Muscle layer of colon (tissue), 2 donors: Measurements from ENCODE around the gene MPL.

Source experiments
- H3K27ac ChIP-seq: one replicate; pipeline ENCODE4 v1.7.0; 2013; ENCODE audit warnings: low read depth, mild to moderate bottlenecking, low read length, moderate library complexity
- H3K27me3 ChIP-seq, 2 donors: one replicate each; pipeline ENCODE4 v1.7.0; 2013; ENCODE audit warnings: low read length in 2 of 2, mild to moderate bottlenecking in 2 of 2; ENCODE audit not compliant: insufficient read depth in 2 of 2, control insufficient read depth in 1 of 2
- H3K36me3 ChIP-seq: one replicate; pipeline ENCODE4 v1.7.0; 2013; ENCODE audit warnings: mild to moderate bottlenecking, low read length; ENCODE audit not compliant: insufficient read depth
- H3K4me1 ChIP-seq: one replicate; pipeline ENCODE4 v1.7.0; 2013; ENCODE audit warnings: mild to moderate bottlenecking, low read length; ENCODE audit not compliant: insufficient read depth
- H3K4me3 ChIP-seq, 2 donors: one replicate each; pipeline ENCODE4 v1.7.0; 2013; ENCODE audit warnings: low read length in 2 of 2, low read depth in 1 of 2, mild to moderate bottlenecking in 1 of 2, moderate library complexity in 1 of 2
- H3K9ac ChIP-seq: one replicate; pipeline ENCODE4 v1.7.0; 2013; ENCODE audit warnings: low read length
- H3K9me3 ChIP-seq: one replicate; pipeline ENCODE4 v1.7.0; 2013; ENCODE audit warnings: mild to moderate bottlenecking, low read length
- donor health status: abdominal sarcoma.
- donor health status: Adenocarcinoma of cecum.

The MPL gene

DNA sequence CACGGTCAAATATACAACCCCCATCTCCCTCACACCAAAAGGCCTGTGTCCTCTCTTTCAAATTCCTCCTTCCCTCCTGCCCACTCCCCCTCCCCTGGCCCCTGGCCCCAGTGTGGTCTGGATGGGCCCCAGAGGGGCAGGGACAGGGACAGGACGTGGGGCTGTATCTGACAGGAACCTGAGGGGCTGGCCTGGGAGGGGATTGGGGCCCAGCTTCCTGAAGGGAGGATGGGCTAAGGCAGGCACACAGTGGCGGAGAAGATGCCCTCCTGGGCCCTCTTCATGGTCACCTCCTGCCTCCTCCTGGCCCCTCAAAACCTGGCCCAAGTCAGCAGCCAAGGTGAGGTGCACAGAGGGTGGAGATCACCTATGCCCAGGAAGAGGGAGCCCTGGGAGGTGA is at the start of gene MPL:
MPL (plus strand) TSS at position 231 of the 400 bp plus-strand sequence; CDS start at position 262, 31 bp downstream.
- H3K9ac ChIP-seq, result no peak within 1 kb of the TSS
- H3K36me3 ChIP-seq, result no peaks in the 10 kb centered on the region
- H3K27ac ChIP-seq, result no peak within 1 kb of the TSS
- H3K4me3 ChIP-seq, result no peak within 1 kb of the TSS
- no peaks in the 10 kb centered on the region for H3K9me3 ChIP-seq
- H3K27me3 ChIP-seq, result no peaks in the 10 kb centered on the region
- H3K4me1 ChIP-seq, result no peaks in the 10 kb centered on the region

- Histone ChIP-seq H3K9me3 (no peaks in the 10 kb centered on the region), H3K9ac (no peak overlapping the region), H3K27ac (no peak overlapping the region), H3K36me3 (no peaks in the 10 kb centered on the region), H3K27me3 (no peaks in the 10 kb centered on the region), H3K4me3 (no peak overlapping the region), H3K4me1 (no peaks in the 10 kb centered on the region)
Measured at GRCh38 chr1:43288058-43288784, 49.4 kb upstream of the MPL start.

GRCh38 chr1:43288785-43289706 is 48.6 kb upstream of the MPL start:
- no peaks in the 10 kb centered on the region for H3K36me3 ChIP-seq
- H3K9ac ChIP-seq, result no peak overlapping the region
- H3K27me3 ChIP-seq, result no peaks in the 10 kb centered on the region
- no peaks in the 10 kb centered on the region for H3K9me3 ChIP-seq
- H3K4me1 ChIP-seq, result no peaks in the 10 kb centered on the region
- H3K27ac ChIP-seq, result no peak overlapping the region
- no peak overlapping the region for H3K4me3 ChIP-seq

- H3K27me3 ChIP-seq, result no peaks in the 10 kb centered on the region
- H3K4me3 ChIP-seq, result no peak overlapping the region
- H3K36me3 ChIP-seq, result no peaks in the 10 kb centered on the region
- no peak overlapping the region for H3K9ac ChIP-seq
- H3K9me3 ChIP-seq, result no peaks in the 10 kb centered on the region
- H3K4me1 ChIP-seq, result no peaks in the 10 kb centered on the region
- no peak overlapping the region for H3K27ac ChIP-seq
Measured at GRCh38 chr1:43292216-43292615, 45.4 kb upstream of the MPL start.

GRCh38 chr1:43292679-43293078 is 44.9 kb upstream of the MPL start:
- Histone ChIP-seq H3K4me1 (no peaks in the 10 kb centered on the region), H3K27ac (no peak overlapping the region)

DNA sequence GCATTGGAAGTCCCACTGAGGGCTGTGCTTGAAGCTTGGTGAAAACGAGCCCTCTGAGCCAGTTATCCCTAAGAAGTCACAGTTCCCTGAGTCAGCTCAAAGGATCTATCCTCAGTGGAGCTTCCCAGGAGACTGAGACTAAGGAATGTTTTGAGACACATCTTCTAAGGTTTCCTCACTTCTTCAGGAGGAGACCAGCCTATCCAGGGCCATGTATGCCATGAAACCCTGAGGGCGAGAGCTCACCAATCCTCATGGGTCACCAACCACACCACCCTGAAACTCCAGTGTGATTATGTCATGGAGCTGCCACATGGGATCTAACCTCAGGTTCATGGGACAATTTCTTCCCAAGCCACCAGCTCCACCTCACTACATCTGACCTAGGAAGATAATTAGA is 44.4 kb upstream of the MPL start:
- no peaks in the 10 kb centered on the region for H3K36me3 ChIP-seq
- H3K9me3 ChIP-seq, result no peaks in the 10 kb centered on the region
- H3K27ac ChIP-seq, result no peak overlapping the region
- no peaks in the 10 kb centered on the region for H3K4me1 ChIP-seq
- no peak overlapping the region for H3K4me3 ChIP-seq
- H3K27me3 ChIP-seq, result no peaks in the 10 kb centered on the region
- no peak overlapping the region for H3K9ac ChIP-seq

More at GRCh38 chr1:43292679-43293078, 44.9 kb upstream of the MPL start:
- Histone ChIP-seq H3K4me3 (no peak overlapping the region), H3K27me3 (no peaks in the 10 kb centered on the region), H3K9me3 (no peaks in the 10 kb centered on the region), H3K9ac (no peak overlapping the region), H3K36me3 (no peaks in the 10 kb centered on the region)

GRCh38 chr1:43293896-43294760 is 43.5 kb upstream of the MPL start:
- Histone ChIP-seq H3K27me3 (no peaks in the 10 kb centered on the region), H3K4me1 (no peaks in the 10 kb centered on the region), H3K9me3 (no peaks in the 10 kb centered on the region), H3K4me3 (no peak overlapping the region), H3K27ac (no peak overlapping the region), H3K9ac (no peak overlapping the region), H3K36me3 (no peaks in the 10 kb centered on the region)

DNA sequence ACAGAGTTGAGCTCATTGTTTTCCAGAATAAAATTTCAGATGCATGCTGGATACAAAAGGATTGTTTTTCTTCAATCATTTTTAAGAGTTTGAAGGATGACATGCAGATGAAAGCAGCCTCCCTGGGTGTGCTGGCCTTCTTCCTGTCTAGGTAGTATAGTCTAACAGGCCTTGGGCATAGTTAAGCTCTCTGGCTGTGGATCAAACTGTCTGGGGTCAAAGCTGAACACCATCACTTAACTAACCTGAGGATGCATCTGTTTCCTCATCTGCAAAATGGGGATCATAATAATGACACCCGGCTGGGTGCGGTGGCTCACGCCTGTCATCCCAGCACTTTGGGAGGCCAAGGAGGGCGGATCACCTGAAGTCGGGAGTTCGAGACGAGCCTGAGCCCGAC is 42.9 kb upstream of the MPL start:
- H3K4me1 ChIP-seq, result no peaks in the 10 kb centered on the region
- no peak overlapping the region for H3K27ac ChIP-seq
- H3K9me3 ChIP-seq, result no peaks in the 10 kb centered on the region
- H3K9ac ChIP-seq, result no peak overlapping the region
- H3K27me3 ChIP-seq, result no peaks in the 10 kb centered on the region
- no peak overlapping the region for H3K4me3 ChIP-seq
- no peaks in the 10 kb centered on the region for H3K36me3 ChIP-seq

GRCh38 chr1:43296207-43296606 is 41.4 kb upstream of the MPL start:
- Histone ChIP-seq H3K9ac (no peak overlapping the region), H3K4me3 (no peak overlapping the region), H3K36me3 (no peaks in the 10 kb centered on the region), H3K27me3 (no peaks in the 10 kb centered on the region), H3K4me1 (no peaks in the 10 kb centered on the region), H3K9me3 (no peaks in the 10 kb centered on the region), H3K27ac (no peak overlapping the region)

DNA sequence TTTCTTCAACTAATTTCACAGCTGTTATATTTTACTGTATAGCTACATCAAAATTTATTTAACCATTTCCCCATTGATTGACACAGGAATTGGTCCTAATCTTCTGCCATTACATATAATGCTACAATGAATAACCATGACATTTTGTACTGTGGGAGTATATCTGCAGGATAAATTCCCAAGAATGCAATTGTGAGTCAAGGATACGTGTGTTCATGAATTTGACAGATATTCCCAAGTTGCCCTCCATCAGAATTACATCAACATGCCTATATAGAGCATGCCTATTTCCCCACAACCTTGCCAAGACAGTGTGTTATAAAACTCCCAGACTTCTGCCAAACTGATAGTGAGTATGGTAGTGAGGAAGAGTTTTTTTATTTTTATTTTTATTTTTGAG is 39.6 kb upstream of the MPL start:
- H3K9ac ChIP-seq, result no peak overlapping the region
- no peaks in the 10 kb centered on the region for H3K9me3 ChIP-seq
- H3K4me1 ChIP-seq, result no peaks in the 10 kb centered on the region
- no peaks in the 10 kb centered on the region for H3K36me3 ChIP-seq
- H3K27ac ChIP-seq, result no peak overlapping the region
- H3K27me3 ChIP-seq, result no peaks in the 10 kb centered on the region
- no peak overlapping the region for H3K4me3 ChIP-seq

DNA sequence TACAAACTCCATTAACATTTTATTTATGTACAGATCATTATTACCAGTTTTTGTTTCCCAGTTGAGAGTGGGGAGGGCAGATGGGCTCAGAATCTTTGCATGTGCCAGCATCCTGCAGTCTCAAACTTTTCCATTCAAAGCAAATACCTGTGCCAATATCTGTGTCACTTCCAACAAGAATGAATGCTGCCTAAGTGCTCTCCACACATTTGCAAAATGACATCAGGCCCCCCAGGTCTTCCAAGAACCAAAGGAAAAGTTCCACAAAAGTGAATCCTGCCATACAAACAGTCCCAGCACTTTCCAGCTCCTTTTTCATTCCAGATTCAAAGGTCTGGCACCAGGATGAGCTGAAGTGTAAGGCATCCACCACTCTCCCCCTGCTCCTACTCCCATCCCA is 38.5 kb upstream of the MPL start:
- H3K27ac ChIP-seq, result no peak overlapping the region

More for the DNA sequence above, 38.5 kb upstream of the MPL start:
- no peak overlapping the region for H3K9ac ChIP-seq
- no peaks in the 10 kb centered on the region for H3K4me1 ChIP-seq
- no peaks in the 10 kb centered on the region for H3K27me3 ChIP-seq
- H3K4me3 ChIP-seq, result no peak overlapping the region
- H3K9me3 ChIP-seq, result no peaks in the 10 kb centered on the region
- no peaks in the 10 kb centered on the region for H3K36me3 ChIP-seq
